H9 (cell line): Measurements from ENCODE around the gene PRSS50. TPM values are rescaled to one million over a fixed set of nuclear protein-coding genes. Genes with fewer than 3 reads are reported as not detected.

Experiments
- DNase-seq: peaks from one replicate; pipeline ENCODE4 v3.0.0-alpha.2; 2017
- H2AFZ ChIP-seq: one replicate; pipeline ENCODE4 v1.6.1; 2013; ENCODE audit warnings: mild to moderate bottlenecking, low read length, control low read depth, moderate library complexity
- H2AK5ac ChIP-seq: 2 replicates; pipeline ENCODE4 v1.6.1; 2013; ENCODE audit warnings: low read length, control low read depth, mixed read lengths; ENCODE audit not compliant: insufficient read length
- H2BK120ac ChIP-seq: one replicate; pipeline ENCODE4 v1.6.1; 2013; ENCODE audit warnings: low read depth, mild to moderate bottlenecking, low read length, control low read depth, inconsistent platforms; ENCODE audit not compliant: poor library complexity, severe bottlenecking
- H2BK12ac ChIP-seq: 2 replicates; pipeline ENCODE4 v1.6.1; 2013; ENCODE audit warnings: low read length, control low read depth, mixed read lengths, low read depth; ENCODE audit not compliant: insufficient read length
- H2BK15ac ChIP-seq: 2 replicates; pipeline ENCODE4 v1.6.1; 2013; ENCODE audit warnings: low read depth, low read length, control low read depth
- H2BK20ac ChIP-seq: one replicate; pipeline ENCODE4 v1.6.1; 2013; ENCODE audit warnings: low read depth, mild to moderate bottlenecking, low read length, control low read depth, inconsistent platforms; ENCODE audit not compliant: poor library complexity, severe bottlenecking
- H2BK5ac ChIP-seq: 2 replicates; pipeline ENCODE4 v1.6.1; 2013; ENCODE audit warnings: low read length, control low read depth, mixed read lengths; ENCODE audit not compliant: insufficient read length
- H3K14ac ChIP-seq: 2 replicates; pipeline ENCODE4 v1.6.1; 2013; ENCODE audit warnings: low read length, control low read depth; ENCODE audit not compliant: insufficient read depth
- H3K18ac ChIP-seq: 2 replicates; pipeline ENCODE4 v1.6.1; 2013; ENCODE audit warnings: low read depth, mild to moderate bottlenecking, mixed read lengths, low read length, control low read depth; ENCODE audit not compliant: insufficient read length
- H3K23ac ChIP-seq: 2 replicates; pipeline ENCODE4 v1.6.1; 2013; ENCODE audit warnings: low read length, control low read depth, mixed read lengths, low read depth; ENCODE audit not compliant: insufficient read length
- H3K23me2 ChIP-seq: 2 replicates; pipeline ENCODE4 v1.6.1; 2013; ENCODE audit warnings: low read depth, mild to moderate bottlenecking, mixed read lengths, low read length, control low read depth; ENCODE audit not compliant: insufficient read length, poor library complexity, severe bottlenecking
- H3K27ac ChIP-seq: 2 replicates; pipeline ENCODE4 v1.5.1; 2013; ENCODE audit warnings: low read length, control low read depth, mixed read lengths, low read depth; ENCODE audit not compliant: insufficient read length
- H3K27me3 ChIP-seq: 2 replicates; pipeline ENCODE4 v1.6.1; 2013; ENCODE audit warnings: low read length, control low read depth, inconsistent platforms; ENCODE audit not compliant: insufficient read depth
- H3K4ac ChIP-seq: 2 replicates; pipeline ENCODE4 v1.6.1; 2013; ENCODE audit warnings: low read depth, mild to moderate bottlenecking, control low read depth, inconsistent platforms, low read length, moderate library complexity
- H3K4me1 ChIP-seq: 2 replicates; pipeline ENCODE4 v1.6.1; 2013; ENCODE audit warnings: low read length, control low read depth, inconsistent platforms; ENCODE audit not compliant: insufficient read depth
- H3K4me2 ChIP-seq: 2 replicates; pipeline ENCODE4 v1.6.1; 2013; ENCODE audit warnings: low read length, control low read depth, mixed read lengths; ENCODE audit not compliant: insufficient read length, insufficient read depth
- H3K56ac ChIP-seq: 2 replicates; pipeline ENCODE4 v1.6.1; 2013; ENCODE audit warnings: low read depth, mild to moderate bottlenecking, mixed read lengths, low read length, control low read depth; ENCODE audit not compliant: insufficient read length
- H3K79me1 ChIP-seq: 2 replicates; pipeline ENCODE4 v1.6.1; 2013; ENCODE audit warnings: low read depth, mild to moderate bottlenecking, moderate library complexity, low read length, control low read depth, inconsistent platforms; ENCODE audit not compliant: insufficient read depth, poor library complexity, severe bottlenecking
- H3K79me2 ChIP-seq: 2 replicates; pipeline ENCODE4 v1.6.1; 2013; ENCODE audit warnings: low read length, control low read depth, inconsistent platforms; ENCODE audit not compliant: insufficient read depth
- H3K9ac ChIP-seq: 2 replicates; pipeline ENCODE4 v1.6.1; 2013; ENCODE audit warnings: low read length, control low read depth, mixed read lengths; ENCODE audit not compliant: insufficient read length; ENCODE audit errors: extremely low read depth
- H3K9me3 ChIP-seq: one replicate; pipeline ENCODE4 v1.6.1; 2013; ENCODE audit warnings: low read depth, low read length, inconsistent platforms; ENCODE audit not compliant: control insufficient read depth
- H3T11ph ChIP-seq: one replicate; pipeline ENCODE4 v1.6.1; 2013; ENCODE audit warnings: mild to moderate bottlenecking, low read length, control low read depth, inconsistent platforms
- H4K20me1 ChIP-seq: one replicate; pipeline ENCODE4 v1.6.1; 2013; ENCODE audit not compliant: control insufficient read depth, insufficient read length, insufficient read depth
- H4K5ac ChIP-seq: 2 replicates; pipeline ENCODE4 v1.6.1; 2013; ENCODE audit warnings: low read depth, mild to moderate bottlenecking, mixed read lengths, low read length, control low read depth; ENCODE audit not compliant: insufficient read length
- H4K8ac ChIP-seq: replicated peaks from 2 replicates; pipeline ENCODE4 v1.6.1; 2013; ENCODE audit warnings: low read length, control low read depth, mixed read lengths, low read depth; ENCODE audit not compliant: insufficient read length
- H4K91ac ChIP-seq: 2 replicates; pipeline ENCODE4 v1.6.1; 2013; ENCODE audit warnings: low read depth, mild to moderate bottlenecking, moderate library complexity, mixed read lengths, low read length, control low read depth; ENCODE audit not compliant: insufficient read length
- H3K27ac Mint-ChIP-seq, 3 experiments: 2 replicates in 2 of 3; 3 replicates in 1 of 3; pipeline ENCODE4 v1.8.0; 2020 to 2021; ENCODE audit warnings: mixed read lengths in 3 of 3, mild to moderate bottlenecking in 1 of 3, moderate library complexity in 1 of 3
- H3K27me3 Mint-ChIP-seq: 2 replicates; pipeline ENCODE4 v1.8.0; 2021; ENCODE audit warnings: low read depth, mild to moderate bottlenecking, moderate library complexity, mixed read lengths
- H3K36me3 Mint-ChIP-seq, 3 experiments: 2 replicates in 2 of 3; 3 replicates in 1 of 3; pipeline ENCODE4 v1.8.0; 2020 to 2021; ENCODE audit warnings: low read depth in 3 of 3, mixed read lengths in 3 of 3; ENCODE audit not compliant: insufficient read depth in 1 of 3
- H3K4me1 Mint-ChIP-seq, 2 experiments: 2 replicates each; pipeline ENCODE4 v1.8.0; 2020; ENCODE audit warnings: mixed read lengths in 2 of 2
- H3K4me3 Mint-ChIP-seq, 2 experiments: 2 replicates in 1 of 2; 3 replicates in 1 of 2; pipeline ENCODE4 v1.8.0; 2020 to 2021; ENCODE audit warnings: mild to moderate bottlenecking in 2 of 2, mixed read lengths in 2 of 2, moderate library complexity in 1 of 2
- H3K9me3 Mint-ChIP-seq, 2 experiments: 2 replicates in 1 of 2; 3 replicates in 1 of 2; pipeline ENCODE4 v1.8.0; 2020; ENCODE audit warnings: mild to moderate bottlenecking in 2 of 2, mixed read lengths in 2 of 2, moderate library complexity in 1 of 2
- WGBS: extraction: QIAGEN DNeasy Blood & Tissue Kit; methylation state at CpG from one replicate; pipeline ENCODE4 v1.1.7; 2013; ENCODE audit warnings: missing lambda C conversion rate, low lambda C conversion rate, mixed read lengths; ENCODE audit not compliant: insufficient read length; ENCODE audit errors: extremely low coverage; 5-methylcytosine and 5-hydroxymethylcytosine counted together
- total RNA-seq: library from RNA; stranded (reverse); gene quantifications from 2 replicates; pipeline ENCODE4 v1.2.1, GENCODE V29; 2021
- TF ChIP-seq, protein P1 (sequence below): fragments of 200-600 bp; sonication (generic); conservative IDR thresholded peaks from 3 replicates; pipeline ENCODE4 v1.8.0; 2021; ENCODE audit warnings: antibody characterized with exemption, mild to moderate bottlenecking

PRSS50 gene
- total RNA-seq, 1 experiment from 2014 or later, result 0.24 TPM

DNA sequence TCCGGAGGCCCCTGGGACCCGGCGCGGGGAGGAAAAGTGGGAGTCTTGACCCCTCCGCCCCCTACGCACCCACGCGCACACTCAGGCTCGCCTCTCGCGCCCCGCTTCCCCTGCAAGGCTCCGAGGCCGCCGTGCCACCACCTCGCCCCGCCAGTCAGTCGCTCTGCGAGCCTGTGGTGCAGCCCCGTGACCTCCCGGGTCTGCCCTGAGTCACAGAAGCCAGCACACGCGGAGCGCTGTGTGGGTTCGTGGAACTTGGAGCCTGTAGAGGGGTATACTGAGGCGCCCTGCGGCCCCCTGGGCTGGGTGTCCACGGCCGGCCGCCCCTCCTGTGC lies 23.8 kb downstream of the PRSS50 start:
- H2AFZ ChIP-seq, result no peak overlapping the region
- H3K4me1 ChIP-seq, result no peaks in the 10 kb centered on the region; the same call in 1 of the 2 replicates
- no peak overlapping the region for H3K23ac ChIP-seq
- no peak overlapping the region for H4K91ac ChIP-seq
- Mint-ChIP-seq H3K36me3 (no peaks in the 10 kb centered on the region; a peak in 1 of 7 replicates), H3K27ac (no peak overlapping the region), H3K9me3 (no peaks in the 10 kb centered on the region), H3K4me1 (peaks cover 14 to 17% of the 10 kb centered on the region in 2 experiments), H3K4me3 (peak overlapping the region in 1 of 2 experiments; percentile 38; a peak in 3 of 5 replicates), H3K27me3 (peaks cover 39% of the 10 kb centered on the region)
- H2BK5ac ChIP-seq, result no peak overlapping the region
- H4K5ac ChIP-seq, result no peak overlapping the region
- peaks cover 8% of the 10 kb centered on the region for H3K23me2 ChIP-seq
- no peak overlapping the region for H4K8ac ChIP-seq
- H3K14ac ChIP-seq, result no peak overlapping the region
- H3K27me3 ChIP-seq, result peaks cover 4% of the 10 kb centered on the region; the same call in 1 of the 2 replicates
- H3K9ac ChIP-seq, result no peak overlapping the region
- H3T11ph ChIP-seq, result no peak overlapping the region
- no peaks in the 10 kb centered on the region for H3K9me3 ChIP-seq
- H3K4ac ChIP-seq, result no peak overlapping the region
- H2BK120ac ChIP-seq, result no peak overlapping the region
- WGBS, result no CpG with 5 or more reads among the region's 30 CpGs
- H4K20me1 ChIP-seq, result no peaks in the 10 kb centered on the region
- H2AK5ac ChIP-seq, result no peak overlapping the region
- no peak for DNase-seq
- no peak overlapping the region for H2BK12ac ChIP-seq
- H3K79me2 ChIP-seq, result no peaks in the 10 kb centered on the region
- no peak overlapping the region for H3K56ac ChIP-seq
- H3K27ac ChIP-seq, result no peak overlapping the region
- no peaks in the 10 kb centered on the region for H3K79me1 ChIP-seq
- H3K4me2 ChIP-seq, result peak overlapping the region; percentile 65
- H2BK15ac ChIP-seq, result no peak overlapping the region
- H2BK20ac ChIP-seq, result no peak overlapping the region
- TF ChIP-seq, protein P1, sequence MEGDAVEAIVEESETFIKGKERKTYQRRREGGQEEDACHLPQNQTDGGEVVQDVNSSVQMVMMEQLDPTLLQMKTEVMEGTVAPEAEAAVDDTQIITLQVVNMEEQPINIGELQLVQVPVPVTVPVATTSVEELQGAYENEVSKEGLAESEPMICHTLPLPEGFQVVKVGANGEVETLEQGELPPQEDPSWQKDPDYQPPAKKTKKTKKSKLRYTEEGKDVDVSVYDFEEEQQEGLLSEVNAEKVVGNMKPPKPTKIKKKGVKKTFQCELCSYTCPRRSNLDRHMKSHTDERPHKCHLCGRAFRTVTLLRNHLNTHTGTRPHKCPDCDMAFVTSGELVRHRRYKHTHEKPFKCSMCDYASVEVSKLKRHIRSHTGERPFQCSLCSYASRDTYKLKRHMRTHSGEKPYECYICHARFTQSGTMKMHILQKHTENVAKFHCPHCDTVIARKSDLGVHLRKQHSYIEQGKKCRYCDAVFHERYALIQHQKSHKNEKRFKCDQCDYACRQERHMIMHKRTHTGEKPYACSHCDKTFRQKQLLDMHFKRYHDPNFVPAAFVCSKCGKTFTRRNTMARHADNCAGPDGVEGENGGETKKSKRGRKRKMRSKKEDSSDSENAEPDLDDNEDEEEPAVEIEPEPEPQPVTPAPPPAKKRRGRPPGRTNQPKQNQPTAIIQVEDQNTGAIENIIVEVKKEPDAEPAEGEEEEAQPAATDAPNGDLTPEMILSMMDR, result no peak
- no peak overlapping the region for H3K18ac ChIP-seq
